ENCODE measurements around the gene PSMF1.

Gene PSMF1, protein sequence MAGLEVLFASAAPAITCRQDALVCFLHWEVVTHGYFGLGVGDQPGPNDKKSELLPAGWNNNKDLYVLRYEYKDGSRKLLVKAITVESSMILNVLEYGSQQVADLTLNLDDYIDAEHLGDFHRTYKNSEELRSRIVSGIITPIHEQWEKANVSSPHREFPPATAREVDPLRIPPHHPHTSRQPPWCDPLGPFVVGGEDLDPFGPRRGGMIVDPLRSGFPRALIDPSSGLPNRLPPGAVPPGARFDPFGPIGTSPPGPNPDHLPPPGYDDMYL

DNA sequence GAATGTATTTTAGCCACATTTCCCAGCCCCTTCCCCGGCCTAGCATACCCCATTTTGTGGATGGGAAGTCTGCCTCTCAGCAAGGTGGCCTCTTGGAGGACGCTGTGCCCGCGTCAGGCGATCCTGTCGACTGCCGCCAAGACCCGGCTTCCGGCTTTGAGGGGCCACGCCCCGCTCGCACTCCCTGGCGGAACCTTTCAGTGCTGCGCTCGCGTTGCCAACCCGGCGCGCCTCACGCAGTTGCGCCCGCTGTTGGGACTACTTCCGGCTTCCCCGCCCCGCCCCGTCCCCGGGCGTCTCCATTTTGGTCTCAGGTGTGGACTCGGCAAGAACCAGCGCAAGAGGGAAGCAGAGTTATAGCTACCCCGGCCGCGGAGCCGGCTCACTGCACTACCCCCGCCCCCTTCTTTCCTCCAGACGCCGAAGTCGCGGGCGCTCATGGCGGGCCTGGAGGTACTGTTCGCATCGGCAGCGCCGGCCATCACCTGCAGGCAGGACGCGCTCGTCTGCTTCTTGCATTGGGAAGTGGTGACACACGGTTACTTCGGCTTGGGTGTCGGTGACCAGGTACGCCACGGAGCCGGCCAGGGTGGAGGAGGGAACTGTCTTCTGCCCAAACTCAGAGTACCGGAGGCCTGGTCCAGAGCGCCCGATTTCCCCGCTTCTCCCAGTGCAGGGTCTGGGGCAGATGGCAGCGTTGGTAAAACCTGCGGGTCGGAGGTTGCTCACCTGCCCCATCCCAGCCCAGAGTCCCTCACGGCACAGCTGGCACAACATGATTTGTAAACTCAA, at the start of gene PSMF1:
Gene PSMF1, plus strand, starts transcription at position 267 of the 792 bp plus-strand sequence. Its CDS starts 172 bp downstream, at position 439.
- DNase-seq = peak; percentile 82 to 90

DNA sequence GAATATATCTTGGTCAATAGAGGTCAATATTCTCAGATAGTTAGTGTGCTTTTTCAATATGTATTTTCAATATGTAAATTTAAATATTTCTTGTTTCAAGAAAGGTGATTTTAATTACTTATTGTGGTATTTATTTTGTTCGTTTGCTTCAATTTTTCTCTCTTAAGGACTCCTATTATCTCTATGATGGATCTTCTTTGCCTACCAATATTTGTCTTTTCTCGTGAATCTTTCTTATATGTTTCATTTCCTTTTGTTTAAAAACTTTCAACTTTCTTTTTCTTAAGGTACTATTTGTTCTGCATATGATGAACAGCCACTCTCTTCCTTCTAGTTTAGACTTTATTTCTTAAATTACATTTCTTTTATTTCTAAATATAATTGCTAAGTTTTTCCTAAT, 46.1 kb upstream of the PSMF1 start:
- no peak for DNase-seq

DNA sequence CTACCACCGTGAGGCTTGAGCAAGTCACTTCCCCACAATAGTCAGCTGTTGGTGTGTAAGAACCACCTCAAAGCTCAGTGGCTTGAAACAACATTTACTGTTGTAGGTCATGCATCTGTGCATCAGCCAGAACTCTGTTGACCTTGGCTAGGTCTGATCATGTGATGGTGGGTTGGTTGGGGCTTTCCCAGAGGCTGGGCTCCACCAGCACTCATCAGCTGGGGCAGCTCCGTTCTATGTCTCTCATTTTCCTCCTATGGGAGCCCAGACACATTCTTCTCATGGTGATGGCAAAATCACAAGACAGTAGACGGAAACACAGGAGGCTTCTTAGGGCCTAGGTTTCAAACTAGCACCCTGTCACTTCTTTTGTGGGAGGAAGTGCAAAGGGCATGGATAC, 42.8 kb upstream of the PSMF1 start:
- no peak for DNase-seq

DNA sequence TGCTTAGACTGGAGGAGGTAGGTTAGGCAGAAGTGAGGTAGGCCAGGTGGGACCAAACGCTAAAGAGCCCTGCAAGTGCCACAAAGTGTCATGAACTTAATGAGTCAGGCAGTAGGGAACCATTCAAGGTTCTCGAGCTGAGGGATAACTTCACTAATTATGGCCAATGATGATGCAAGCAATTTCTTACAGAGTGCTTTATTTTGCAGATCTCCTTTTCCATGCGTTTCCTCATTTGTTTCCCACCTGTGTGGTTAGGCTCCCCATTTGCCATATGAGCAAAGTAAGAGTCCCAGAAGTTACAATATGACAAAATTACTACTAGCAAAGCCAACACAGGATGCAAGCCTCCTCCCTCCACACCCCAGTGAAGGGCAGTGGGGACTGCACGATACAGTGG, 36.5 kb upstream of the PSMF1 start:
- DNase-seq = no peak

DNA sequence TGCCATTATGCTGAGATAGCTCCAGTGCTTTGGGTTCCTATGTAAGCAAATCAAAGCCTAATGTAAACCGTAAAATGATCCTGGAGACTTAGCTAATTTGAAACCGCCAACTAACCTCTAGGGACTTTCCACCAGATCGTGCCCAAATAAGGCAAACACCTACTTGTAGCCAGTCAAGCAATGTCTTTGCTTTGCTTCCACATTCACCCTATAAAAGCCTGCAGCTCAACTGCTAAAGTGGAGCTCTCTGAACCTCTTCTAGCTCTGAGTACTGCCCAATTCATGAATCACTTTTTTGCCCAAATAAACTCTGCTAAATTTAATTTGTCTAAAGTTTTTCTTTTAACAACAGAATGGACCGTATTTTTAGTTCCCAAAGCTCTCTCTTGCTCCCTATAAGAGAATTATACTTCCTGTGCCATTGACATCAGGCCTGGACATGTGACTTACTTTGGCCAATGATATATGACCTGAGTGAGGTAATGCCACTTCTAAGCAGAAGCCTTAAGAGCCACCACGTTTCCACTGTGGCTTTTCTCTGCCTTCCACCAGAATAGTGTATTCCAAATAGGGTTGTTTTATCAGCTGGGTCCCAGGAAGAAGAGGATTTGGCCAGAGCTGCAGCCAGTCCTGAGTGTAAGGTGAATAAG, 34.8 kb upstream of the PSMF1 start:
- DNase-seq = no peak

DNA sequence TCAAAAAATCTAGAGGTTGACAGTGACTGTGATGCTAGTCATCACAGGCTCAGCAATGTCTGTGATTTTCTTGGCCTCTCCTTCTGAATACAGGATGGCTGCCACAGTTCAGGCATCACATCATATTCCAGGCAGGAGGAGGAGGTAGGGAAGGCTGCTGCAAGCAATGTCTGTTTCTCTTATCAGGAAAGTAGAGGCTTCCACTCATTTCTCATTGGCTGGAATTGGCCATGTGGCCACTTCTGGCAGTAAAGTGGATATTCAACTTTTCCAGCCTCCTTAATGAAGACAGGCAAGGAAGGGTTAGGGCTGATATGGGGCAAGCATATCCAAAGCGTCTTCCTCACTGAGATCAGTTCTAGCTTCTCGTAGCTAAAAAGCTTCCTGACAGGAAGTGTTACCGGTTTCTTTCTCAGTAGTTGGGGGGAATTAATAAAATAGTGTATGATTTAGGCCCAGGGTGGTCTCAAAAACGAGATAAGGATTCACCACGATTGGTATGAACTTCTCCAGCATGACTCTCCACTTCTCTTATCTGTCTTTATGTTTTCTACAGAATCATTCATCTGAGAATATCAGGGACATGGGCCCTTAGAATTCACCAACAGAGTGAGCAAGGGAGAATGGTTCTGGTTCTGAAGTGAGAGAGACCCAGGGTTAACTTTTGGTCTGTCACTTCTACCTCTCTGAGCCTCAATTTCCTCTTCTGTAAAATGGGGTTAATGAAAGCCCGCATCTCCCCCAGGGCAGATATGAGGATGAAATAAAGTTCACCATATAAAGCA, 32.7 kb upstream of the PSMF1 start:
- no peak for DNase-seq

DNA sequence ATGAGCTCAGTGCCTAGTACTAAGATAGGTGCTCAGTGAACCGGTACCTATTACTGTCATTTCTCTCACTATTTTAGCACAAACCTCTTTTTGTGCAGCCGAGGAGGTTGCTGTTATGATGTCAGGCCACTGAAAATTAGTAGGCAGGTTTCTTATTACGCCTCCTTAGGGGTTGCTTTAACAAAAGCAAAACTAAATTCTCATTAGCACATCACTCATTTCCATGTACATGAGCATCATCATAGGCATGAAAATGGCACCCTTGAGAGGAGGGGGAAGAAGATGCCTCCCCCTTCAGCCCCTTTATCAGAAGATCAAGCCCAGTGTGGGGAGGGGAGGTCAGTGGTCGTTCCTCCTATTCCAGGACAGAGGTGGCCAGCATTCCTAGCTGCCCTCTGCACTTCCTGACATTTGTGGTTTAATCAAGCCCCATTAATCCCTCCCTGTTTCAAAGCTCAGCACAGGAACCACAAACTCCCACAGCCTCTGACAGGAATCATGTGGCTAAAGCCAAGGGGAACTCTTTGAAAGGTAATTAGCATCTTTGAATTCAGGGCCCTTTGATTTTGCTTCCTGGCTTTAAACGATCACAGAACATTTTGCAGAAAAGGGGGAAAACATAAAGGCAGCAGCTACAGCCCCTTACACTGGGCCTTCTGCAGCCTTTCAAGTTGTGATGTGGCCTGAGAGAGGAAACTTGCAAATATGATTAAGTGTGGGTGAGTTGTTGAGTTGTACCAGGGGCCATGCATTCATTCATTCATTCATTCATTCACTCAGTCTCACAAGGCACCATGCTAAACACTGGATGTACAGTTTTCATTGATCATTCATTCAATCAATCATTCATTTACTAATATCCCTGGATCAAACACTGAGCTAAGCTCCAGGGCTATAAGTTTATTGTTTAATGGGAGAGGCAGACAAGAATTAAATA, 31.9 kb upstream of the PSMF1 start:
- no peak for DNase-seq

DNA sequence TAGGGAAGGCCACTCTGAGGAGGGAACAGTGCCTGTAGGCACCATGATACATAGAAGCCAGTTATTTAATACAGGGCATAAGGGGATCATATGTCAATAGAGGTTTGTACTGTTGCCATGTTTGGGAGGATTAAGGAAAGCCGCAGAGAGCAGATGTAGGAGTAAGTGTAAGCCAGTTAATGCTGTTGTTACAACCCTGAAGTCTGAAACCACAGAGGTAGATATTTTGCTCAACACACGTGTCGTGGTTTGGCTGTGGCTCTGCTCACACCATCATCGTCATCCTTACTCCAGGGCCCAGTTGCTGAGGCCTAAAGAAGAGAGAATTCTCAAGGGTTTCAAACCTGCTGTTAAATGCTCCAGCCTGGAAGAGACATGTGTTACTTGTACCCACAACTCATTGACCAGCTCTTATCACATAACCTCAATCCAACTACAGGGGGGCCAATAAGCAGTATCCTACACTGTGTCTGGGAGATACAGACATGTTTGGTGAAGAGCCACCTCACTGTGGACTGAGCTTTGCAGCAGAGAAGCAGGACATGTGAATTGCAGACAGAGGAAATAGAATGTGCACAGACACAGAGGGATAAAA, 31.0 kb upstream of the PSMF1 start:
- DNase-seq = no peak

DNA sequence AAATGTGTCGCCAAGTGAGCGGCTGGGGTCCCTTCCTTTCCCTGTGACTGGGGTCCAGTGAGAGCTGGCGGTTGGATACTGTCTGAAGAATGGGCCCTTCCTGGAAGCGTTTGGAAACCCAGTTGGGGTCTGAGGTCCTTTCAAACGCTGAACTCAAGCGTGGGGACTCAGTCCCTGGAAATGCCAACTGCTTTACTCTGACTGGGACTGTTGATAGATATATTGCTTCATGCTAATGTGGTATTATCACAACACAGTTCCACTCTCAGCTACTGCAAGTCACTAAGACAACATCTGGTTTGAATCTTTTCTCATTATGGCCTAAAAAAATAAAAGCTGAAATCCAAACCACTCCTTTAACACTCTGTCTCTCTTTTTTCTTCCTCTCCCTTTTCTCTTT, 23.7 kb upstream of the PSMF1 start:
- no peak for DNase-seq

DNA sequence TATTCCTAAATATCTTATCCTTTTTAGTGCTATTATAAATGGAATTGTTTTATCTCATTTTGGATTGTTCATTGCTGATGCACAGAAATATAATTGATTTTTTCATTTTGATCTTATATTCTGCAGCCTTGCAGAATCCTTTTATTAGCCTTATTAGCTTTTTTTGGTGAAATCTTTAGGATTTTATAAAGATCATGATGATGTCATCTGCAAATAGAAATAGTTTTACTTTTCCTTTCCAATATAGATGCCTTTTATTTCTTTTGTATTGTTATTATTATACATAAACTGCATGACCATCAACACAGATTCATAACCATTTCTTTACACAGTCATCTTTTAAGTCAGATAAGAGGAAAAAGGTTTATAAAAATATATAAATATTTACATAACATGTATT, 16.9 kb upstream of the PSMF1 start:
- no peak for DNase-seq

DNA sequence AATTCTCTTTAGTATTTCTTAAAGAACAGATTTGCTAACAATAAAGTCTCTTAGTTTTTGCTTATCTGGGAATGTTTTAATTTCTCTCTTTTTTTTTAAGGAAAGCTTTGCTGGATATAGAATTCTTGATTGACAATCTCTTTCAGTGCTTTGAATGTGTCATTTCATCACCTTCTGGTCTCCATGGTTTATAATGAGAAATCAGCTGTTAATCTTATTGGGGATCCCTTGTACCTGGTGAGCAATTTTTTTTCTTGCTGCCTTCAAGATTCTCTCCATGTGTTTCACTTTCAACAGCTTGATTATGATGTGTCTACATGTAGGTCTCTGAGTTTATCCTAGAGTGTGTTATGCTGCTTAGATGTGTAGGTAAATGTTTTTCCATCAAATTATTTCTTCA, 16.4 kb upstream of the PSMF1 start:
- DNase-seq = no peak

DNA sequence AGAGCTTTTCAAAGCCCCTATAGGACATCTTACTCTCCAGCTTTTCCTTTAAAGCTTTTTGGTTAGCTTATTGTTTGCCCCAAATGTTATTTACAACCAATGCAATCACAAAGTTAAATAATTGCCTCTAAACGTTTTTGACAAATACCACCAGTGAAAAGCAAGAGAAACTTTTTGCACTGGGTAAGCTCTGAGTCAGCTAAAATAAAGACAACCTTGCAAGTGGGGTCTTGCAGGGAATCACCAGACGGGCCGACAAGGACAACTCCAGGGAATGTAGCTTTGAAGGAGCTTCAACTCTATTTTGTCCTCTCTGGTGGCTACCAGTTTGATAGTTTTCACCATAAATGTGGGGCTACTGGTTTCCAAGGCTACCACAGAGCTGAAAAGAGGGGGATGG, 14.7 kb upstream of the PSMF1 start:
- no peak for DNase-seq

DNA sequence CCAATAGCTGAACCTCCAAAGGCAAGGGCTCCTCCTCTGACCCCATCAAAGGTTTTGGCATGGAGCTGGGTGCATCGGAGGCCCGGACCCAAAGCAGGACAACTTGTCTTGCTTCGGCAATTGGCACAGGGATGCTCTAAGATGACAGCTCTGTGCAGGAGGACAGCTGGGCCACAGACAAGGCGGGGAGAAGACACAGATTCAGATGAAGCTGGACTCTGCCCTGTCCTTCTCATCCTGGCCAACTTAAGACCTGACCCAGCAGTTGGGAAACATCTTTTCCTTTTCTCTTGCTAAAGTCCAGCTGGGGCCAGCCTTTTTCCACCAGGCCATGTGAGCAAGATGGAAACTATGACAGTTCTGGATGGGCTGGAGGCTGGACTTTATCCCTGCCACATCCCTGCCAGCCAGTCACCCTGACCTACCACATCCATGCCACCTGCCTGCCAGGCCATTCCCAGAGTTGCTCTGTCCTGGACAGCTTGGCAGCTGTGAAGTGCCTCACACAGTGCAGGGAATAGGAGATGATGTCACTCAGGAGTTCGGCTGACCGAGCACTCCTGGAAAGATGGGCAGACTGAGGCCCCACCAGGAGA, 12.7 kb upstream of the PSMF1 start:
- DNase-seq = no peak

DNA sequence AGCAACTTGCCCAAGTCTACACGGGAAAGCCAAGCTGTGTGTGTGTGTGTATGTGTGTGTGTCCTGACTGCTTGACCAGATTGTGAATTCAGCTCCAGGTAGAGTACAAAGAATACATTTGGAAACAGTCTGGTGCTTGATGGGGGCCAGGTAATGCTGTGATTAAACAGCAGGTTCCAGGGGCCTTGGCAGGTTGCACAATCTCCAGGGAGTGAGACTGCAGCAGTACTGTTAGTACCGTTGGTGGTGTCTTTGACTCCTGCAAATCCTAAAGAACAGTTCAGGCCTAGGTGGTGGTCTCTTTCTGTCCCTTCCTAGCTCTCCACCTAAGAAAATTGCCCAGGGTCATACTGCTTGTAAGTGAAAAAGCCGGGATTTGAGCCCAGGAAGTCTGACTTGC, 11.2 kb upstream of the PSMF1 start:
- DNase-seq = no peak

DNA sequence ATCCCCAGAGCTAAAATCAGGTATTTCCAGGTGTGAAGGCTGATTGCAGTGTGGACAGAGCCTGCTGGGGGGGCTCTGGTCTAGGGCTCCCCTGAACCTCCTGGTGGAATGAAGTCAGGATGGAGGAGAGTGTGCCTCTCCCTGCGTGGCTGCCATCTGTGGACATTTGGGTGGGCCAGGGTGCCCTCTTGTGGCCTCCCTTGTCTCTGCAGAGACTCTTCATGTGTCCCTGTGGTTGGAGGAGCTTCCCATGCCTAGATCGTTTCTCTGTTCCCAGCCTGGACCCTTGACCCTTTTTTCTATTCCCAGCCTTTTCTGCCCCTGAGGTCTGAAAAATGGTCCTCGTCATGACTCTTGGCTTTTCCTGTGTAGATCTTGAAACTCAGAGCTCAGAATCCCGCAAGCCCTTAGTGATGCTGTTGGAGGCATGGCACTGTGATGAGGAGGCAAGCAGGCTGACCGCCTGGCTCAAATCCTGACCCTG, 9.9 kb upstream of the PSMF1 start:
- DNase-seq = peak in 1 of 2 experiments; percentile 52

DNA sequence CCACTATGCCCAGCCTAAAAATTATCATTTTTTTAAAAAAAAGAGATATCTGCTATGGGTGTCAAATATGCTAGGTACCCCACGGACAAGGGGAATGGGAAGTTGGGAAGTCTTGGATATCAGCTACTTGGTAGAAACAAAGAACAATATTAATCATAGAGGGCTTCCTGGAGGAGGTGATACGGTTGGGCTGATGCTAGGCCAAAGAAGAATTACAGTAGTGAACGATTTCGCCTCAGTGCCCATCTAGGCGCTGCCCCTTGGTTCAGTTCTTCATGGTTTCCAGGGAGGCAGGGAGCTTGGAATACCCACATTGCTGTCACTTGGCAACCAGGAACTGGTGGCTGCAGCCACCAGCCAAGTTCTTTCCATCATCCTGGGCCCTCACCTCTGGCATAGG, 5.5 kb upstream of the PSMF1 start:
- no peak for DNase-seq

DNA sequence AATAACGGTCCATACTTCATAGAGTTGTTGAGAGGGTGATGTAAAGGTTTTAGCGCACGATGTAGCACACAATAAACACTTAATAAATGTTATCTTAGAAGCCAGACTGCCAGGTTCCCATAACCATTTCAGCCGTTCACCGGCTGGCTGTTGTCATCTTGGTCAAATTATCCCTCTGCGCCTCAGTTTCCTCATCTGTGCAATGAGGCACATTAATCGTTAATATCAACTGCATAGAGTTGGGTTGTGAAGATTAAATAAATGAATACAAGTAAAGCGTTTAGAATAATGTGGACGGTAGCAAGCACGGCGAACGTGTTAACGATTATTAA, 432 bp upstream of the PSMF1 start:
- DNase-seq = no peak

DNA sequence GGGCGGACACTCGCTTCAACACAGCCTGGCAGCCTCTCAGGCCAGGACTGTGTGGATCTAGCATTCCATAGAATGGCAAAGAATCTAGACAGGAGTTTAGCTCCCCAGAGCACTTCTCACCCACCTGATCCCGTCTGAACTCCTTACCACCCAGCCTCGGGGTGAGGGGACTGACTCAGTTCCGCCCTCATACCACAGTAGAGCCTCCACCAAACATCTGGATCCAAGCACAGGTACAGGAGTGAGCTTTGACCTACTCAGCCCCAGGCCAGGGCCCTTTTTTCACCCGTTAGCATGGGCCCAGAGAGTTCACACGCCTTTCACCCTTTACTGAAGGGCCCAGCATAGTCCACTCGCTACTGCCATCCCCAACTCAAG, 715 bp downstream of the PSMF1 start:
- DNase-seq = no peak

DNA sequence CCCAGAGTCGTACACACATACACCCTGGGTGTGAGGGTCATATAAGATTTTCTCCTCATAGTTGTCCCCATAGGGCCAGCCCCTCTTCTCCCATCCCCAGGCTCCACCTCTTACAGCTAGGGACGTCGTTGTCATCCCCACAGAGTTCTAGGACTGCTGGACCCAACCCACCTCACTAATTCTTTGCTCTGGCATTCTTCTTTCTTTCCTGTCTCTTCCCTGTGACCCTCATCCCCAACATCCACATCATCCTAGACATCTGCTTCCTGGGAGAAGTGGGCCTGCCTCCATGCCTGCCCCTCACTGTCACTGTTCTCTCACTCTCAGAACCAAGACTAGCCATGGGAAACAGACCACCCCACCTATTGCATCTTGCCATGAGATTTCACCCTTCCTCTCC, 1.1 kb downstream of the PSMF1 start:
- DNase-seq = no peak

DNA sequence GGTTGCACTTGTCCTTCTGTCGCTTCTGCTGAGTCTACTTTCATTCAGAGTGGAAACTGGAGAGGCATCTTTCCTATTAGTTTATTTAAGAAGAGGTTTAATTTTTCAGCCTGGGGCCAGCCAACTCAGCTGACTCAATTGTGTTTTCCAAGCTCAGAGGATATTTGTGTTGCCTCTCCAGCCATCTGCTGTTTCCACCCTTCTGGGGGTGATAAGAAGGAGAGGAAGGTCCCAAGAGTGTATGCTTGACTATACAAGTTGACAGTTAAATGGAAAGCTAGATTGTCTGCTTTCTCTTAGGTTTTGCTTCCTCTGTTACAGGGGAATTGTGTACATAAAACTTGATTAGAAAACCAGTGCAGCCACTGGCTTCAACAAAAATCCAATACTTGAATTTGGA, 3.0 kb downstream of the PSMF1 start:
- DNase-seq = no peak

Data from SW 1271 (cell line).